Hematopoietic multipotent progenitor cell treated with erythropoietin and hydrocortisone succinate and interleukin-3 and kit ligand, for 15 days (in vitro differentiated cells): ENCODE results near the gene ADARB2.

Source experiments
- DNase-seq: peaks from one replicate; pipeline ENCODE4 v3.0.0-alpha.2; 2015; ENCODE audit warnings: low spot score

ADARB2 gene

GRCh38 chr10:1612908-1613307, 124.4 kb downstream of the ADARB2 start:
- DNase-seq: peak; percentile 18

- DNase-seq: no peak
These were observed 125.3 kb downstream of the ADARB2 start for GRCh38 chr10:1611936-1612550.

GRCh38 chr10:1610986-1611770, 126.1 kb downstream of the ADARB2 start:
- no peak for DNase-seq

GRCh38 chr10:1609648-1609970, 127.7 kb downstream of the ADARB2 start:
- DNase-seq: no peak

- no peak for DNase-seq
These were observed 128.3 kb downstream of the ADARB2 start for GRCh38 chr10:1608851-1609647.

GRCh38 chr10:1608408-1608807, 128.9 kb downstream of the ADARB2 start:
- DNase-seq: no peak

- DNase-seq: no peak
These were observed 129.9 kb downstream of the ADARB2 start for GRCh38 chr10:1607466-1607865.

GRCh38 chr10:1605999-1606940, 131.1 kb downstream of the ADARB2 start:
- DNase-seq: no peak

GRCh38 chr10:1605121-1605520, 132.2 kb downstream of the ADARB2 start:
- no peak for DNase-seq

- no peak for DNase-seq
These were observed 133.1 kb downstream of the ADARB2 start for GRCh38 chr10:1604246-1604645.

- no peak for DNase-seq
These were observed 134.1 kb downstream of the ADARB2 start for GRCh38 chr10:1603181-1603580.

GRCh38 chr10:1602037-1602484, 135.3 kb downstream of the ADARB2 start:
- no peak for DNase-seq

GRCh38 chr10:1601406-1601805, 135.9 kb downstream of the ADARB2 start:
- no peak for DNase-seq

- no peak for DNase-seq
These were observed 136.5 kb downstream of the ADARB2 start for GRCh38 chr10:1600861-1601260.

- no peak for DNase-seq
These were observed 138.8 kb downstream of the ADARB2 start for GRCh38 chr10:1598393-1599153.

- no peak for DNase-seq
These were observed 139.8 kb downstream of the ADARB2 start for GRCh38 chr10:1597370-1598146.

GRCh38 chr10:1596482-1597099, 140.7 kb downstream of the ADARB2 start:
- no peak for DNase-seq

GRCh38 chr10:1595726-1596125, 141.6 kb downstream of the ADARB2 start:
- no peak for DNase-seq

GRCh38 chr10:1595242-1595600, 142.1 kb downstream of the ADARB2 start:
- DNase-seq: no peak
